Neural cell (in vitro differentiated cells): ENCODE measurements around the gene DPP6.

Experiments
- CTCF ChIP-seq: fragments of 450-650 bp; IDR thresholded peaks from 2 replicates; pipeline ENCODE4 v1.5.1; 2014; ENCODE audit warnings: antibody characterized with exemption, mild to moderate bottlenecking, moderate library complexity; ENCODE audit not compliant: poor library complexity, severe bottlenecking
- EP300 ChIP-seq: fragments of 450-650 bp; conservative IDR thresholded peaks from 2 replicates; pipeline ENCODE4 v1.6.1; 2014; ENCODE audit warnings: antibody characterized with exemption, mild to moderate bottlenecking, moderate library complexity; ENCODE audit not compliant: poor library complexity, severe bottlenecking
- EZH2 ChIP-seq: fragments of 200-600, 300-800 bp; shearing (Covaris generic), sonication (generic); IDR thresholded peaks from 2 replicates; pipeline ENCODE4 v1.6.1; 2014; ENCODE audit warnings: antibody characterized with exemption, low read length, borderline replicate concordance, mild to moderate bottlenecking; ENCODE audit not compliant: insufficient read depth, poor library complexity, severe bottlenecking
- POLR2AphosphoS5 ChIP-seq: IDR thresholded peaks from 2 replicates; pipeline ENCODE4 v1.6.1; 2012
- RAD21 ChIP-seq: fragments of 450-650 bp; conservative IDR thresholded peaks from 2 replicates; pipeline ENCODE4 v1.6.1; 2014; ENCODE audit warnings: antibody characterized with exemption, mild to moderate bottlenecking, moderate library complexity
- REST ChIP-seq: IDR thresholded peaks from 2 replicates; pipeline ENCODE4 v1.6.1; 2012; ENCODE audit warnings: borderline replicate concordance
- SMC3 ChIP-seq: fragments of 450-650 bp; conservative IDR thresholded peaks from 2 replicates; pipeline ENCODE4 v1.6.1; 2014; ENCODE audit warnings: antibody characterized with exemption, mild to moderate bottlenecking, moderate library complexity; ENCODE audit not compliant: poor library complexity
- TAF1 ChIP-seq: IDR thresholded peaks from 2 replicates; pipeline ENCODE4 v1.6.1; 2012; ENCODE audit warnings: low read depth

GRCh38 chr7:154650275-154650674, 598.1 kb downstream of the DPP6 start:
- TF ChIP-seq CTCF, result no peak
- TF ChIP-seq EP300, result no peak
- TF ChIP-seq POLR2AphosphoS5, result no peak
- TF ChIP-seq REST, result no peak
- no peak for TF ChIP-seq EZH2
- no peak for TF ChIP-seq RAD21
- no peak for TF ChIP-seq TAF1
- no peak for TF ChIP-seq SMC3
